SK-N-MC (cell line): ENCODE results near the gene EEF2K.

Experiments used
- DNase-seq: peaks from one replicate; pipeline ENCODE4 v3.0.0-alpha.2; 2011; ENCODE audit warnings: low read depth, low spot score
- H3K27ac ChIP-seq: fragments of 200-600 bp; sonication (generic); 2 replicates; pipeline ENCODE4 v1.5.1; 2016; ENCODE audit warnings: mixed run types
- H3K36me3 ChIP-seq: fragments of 200-600 bp; sonication (generic); 2 replicates; pipeline ENCODE4 v1.6.1; 2017; ENCODE audit warnings: antibody characterized with exemption, low read length, mixed read lengths; ENCODE audit not compliant: insufficient read depth
- H3K4me3 ChIP-seq: fragments of 200-600 bp; sonication (generic); 2 replicates; pipeline ENCODE4 v1.5.1; 2016
- H3K9ac ChIP-seq: fragments of 200-600 bp; sonication (generic); 2 replicates; pipeline ENCODE4 v1.8.0; 2017; ENCODE audit warnings: mixed run types, mixed read lengths; ENCODE audit not compliant: insufficient read length
- H3K9me3 ChIP-seq: fragments of 200-600 bp; sonication (generic); 2 replicates; pipeline ENCODE4 v1.6.1; 2017; ENCODE audit warnings: low read depth, mild to moderate bottlenecking, antibody characterized with exemption, low read length, moderate library complexity, mixed read lengths
- EZH2 ChIP-seq: fragments of 200-600 bp; sonication (generic); IDR thresholded peaks from one replicate; pipeline ENCODE4 v1.6.1; 2017; ENCODE audit warnings: antibody characterized with exemption
- FOXP2 ChIP-seq: optimal IDR thresholded peaks from 2 replicates; pipeline ENCODE3; 2011; ENCODE audit warnings: mild to moderate bottlenecking, moderate library complexity; ENCODE audit not compliant: insufficient read depth; ENCODE audit errors: extremely low read length, control extremely low read depth
- POLR2AphosphoS5 ChIP-seq: IDR thresholded peaks from 2 replicates; pipeline ENCODE4 v1.6.1; 2012; ENCODE audit warnings: mild to moderate bottlenecking, low read depth, low read length, borderline replicate concordance

The EEF2K gene

DNA sequence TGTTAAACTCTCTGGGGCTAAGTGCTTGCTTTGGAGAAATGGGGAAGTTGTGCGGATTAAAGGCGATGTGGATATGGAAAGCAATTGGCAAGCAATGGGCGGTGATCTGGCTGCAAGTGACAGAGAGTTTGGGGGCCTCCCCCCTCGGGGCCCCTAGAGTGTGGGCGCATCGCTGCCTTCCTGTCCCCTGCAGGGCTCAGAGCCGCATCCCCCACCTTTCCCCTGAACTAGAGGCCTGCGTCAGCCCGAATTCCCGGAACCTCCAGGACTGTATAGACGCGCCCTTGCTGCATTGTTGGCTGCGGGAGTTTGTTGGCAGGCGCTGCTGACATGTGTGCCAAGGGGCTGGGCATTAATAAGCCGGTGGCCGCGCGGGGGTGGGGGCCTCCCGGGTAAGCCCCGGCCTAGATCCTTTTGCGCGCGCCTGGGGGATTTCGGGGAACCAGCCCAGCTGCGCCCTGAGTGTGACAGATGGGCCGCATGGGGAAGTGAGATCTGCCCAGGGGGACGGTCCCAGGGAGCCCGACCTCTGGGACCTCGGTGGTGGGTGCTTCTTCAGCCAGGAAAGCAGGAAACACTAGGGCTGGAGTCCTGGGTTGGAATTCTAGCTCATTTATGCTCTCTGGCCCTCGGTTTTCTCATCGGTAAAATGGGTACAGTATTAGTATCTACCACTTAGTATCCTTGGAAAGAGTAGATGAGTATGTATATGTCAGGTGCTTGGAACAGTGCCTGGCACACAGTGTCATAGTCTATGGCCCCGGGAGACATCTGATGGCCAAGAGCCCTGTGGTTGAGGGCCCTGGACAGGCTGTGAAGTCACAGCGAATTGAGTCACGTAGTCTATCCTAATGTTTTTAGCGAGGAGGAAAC, 1.0 kb downstream of the EEF2K start:
- no peak for DNase-seq
- no peaks in the 10 kb centered on the region for H3K9me3 ChIP-seq
- H3K36me3 ChIP-seq: no peaks in the 10 kb centered on the region; the same call in 1 of the 2 replicates
- TF ChIP-seq EZH2 (no peak), POLR2AphosphoS5 (no peak), FOXP2 (no peak)
- H3K27ac ChIP-seq: no peak overlapping the region
- H3K9ac ChIP-seq: peak overlapping the region; percentile 84
- peak overlapping the region; percentile 97 for H3K4me3 ChIP-seq

DNA sequence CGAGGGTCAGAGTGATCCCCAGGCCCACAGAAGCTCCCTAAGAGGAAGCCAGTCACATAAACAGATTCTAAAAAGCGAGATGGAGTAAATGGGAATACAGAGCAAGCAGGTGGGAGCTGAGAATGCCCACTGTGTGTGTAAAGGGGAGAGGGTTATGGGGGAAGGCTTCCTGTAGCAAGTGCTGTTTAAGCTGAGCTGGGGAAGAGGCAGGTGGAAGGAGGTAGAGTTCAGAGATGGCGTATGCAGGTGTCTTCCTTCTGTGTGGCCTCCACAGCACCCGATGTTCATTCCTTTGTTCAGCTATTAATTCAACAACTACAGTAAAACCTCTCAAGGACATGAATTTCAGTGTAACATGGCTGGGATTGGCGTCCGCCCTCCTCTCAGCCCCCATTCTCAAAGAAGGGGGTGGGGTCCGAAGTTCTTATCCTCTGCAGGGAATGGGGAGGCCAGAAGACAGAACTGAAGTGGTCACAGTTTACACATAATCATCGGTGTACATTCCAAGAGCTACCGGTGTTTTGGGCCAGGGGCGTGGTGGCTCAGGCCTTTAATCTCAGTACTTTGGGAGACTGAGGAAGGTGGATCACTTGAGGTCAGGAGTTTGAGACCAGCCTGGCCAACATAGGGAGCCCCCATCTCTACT, 1.8 kb downstream of the EEF2K start:
- Histone ChIP-seq H3K9ac (peak overlapping the region; percentile 84), H3K4me3 (peak overlapping the region; percentile 97), H3K27ac (no peak overlapping the region), H3K36me3 (no peaks in the 10 kb centered on the region; the same call in 1 of the 2 replicates), H3K9me3 (no peaks in the 10 kb centered on the region)
- TF ChIP-seq EZH2 (no peak), FOXP2 (no peak), POLR2AphosphoS5 (no peak)
- DNase-seq: no peak

DNA sequence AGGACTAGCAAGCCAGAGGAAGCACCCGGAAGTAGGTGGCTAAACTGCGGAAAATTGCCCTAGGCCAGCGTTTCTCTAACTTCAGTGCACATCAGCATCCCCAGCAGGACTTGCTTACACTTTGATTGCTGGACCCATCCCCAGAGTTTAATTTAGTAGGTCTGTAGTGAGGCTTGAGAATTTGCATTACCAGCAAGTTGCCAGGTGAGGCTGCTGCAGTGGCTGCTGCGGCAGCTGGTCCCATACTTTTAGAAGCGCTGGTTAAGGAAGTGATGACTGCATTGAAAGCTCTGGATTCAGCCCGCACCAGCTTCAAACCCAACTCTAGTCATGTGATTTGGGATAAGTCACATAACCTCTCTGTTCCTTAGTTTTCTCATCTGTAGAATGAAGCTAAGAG, 4.2 kb downstream of the EEF2K start:
- H3K9me3 ChIP-seq: no peaks in the 10 kb centered on the region
- no peaks in the 10 kb centered on the region; the same call in 1 of the 2 replicates for H3K36me3 ChIP-seq
- no peak for DNase-seq
- H3K9ac ChIP-seq: no peak overlapping the region
- no peak overlapping the region for H3K4me3 ChIP-seq
- no peak for TF ChIP-seq FOXP2
- no peak overlapping the region for H3K27ac ChIP-seq

DNA sequence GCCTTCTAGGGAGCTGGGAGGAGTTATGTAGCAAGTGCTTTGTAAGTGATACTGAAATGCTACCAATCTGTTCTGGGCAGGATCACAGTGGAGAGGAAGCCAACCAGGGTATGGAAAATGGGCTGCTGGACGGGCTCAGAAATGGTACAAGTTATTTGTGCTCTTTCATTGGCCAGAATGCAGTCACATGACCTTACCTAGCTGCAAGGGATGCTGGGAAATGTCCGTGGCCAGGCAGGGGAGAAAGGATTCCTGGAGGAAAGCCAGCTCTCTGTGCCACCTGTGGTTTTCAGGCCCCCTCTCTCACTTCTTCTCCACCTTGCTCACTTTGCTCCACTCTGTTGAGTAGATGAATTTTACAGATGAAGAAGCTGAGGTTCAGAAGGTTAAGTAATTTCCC, 4.8 kb downstream of the EEF2K start:
- no peak overlapping the region for H3K27ac ChIP-seq
- H3K4me3 ChIP-seq: no peak overlapping the region
- H3K9ac ChIP-seq: no peak overlapping the region
- no peak for TF ChIP-seq FOXP2
- TF ChIP-seq EZH2: no peak
- no peak for TF ChIP-seq POLR2AphosphoS5
- no peak for DNase-seq
- no peaks in the 10 kb centered on the region for H3K9me3 ChIP-seq
- no peaks in the 10 kb centered on the region; the same call in 1 of the 2 replicates for H3K36me3 ChIP-seq

DNA sequence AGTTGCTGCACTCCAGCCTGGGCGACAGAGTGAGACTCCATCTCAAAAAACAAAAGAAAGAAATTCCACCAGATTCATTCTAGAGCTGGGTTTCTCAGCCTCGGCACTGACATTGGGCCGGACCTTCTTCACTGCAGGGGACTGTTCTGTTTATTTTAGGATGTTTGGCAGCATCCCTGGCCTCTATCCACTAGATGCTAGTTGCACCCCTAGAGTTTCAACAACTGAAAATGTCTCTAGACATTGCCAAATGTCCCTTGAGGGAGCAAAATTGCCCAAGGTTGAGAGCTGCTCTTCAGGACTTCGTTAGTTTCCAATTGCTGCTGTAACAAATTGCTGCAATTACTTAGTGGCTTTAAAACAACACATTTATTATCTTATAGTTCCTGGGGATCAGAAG, 7.2 kb downstream of the EEF2K start:
- DNase-seq: no peak
- no peak overlapping the region for H3K27ac ChIP-seq
- H3K9me3 ChIP-seq: no peaks in the 10 kb centered on the region
- H3K36me3 ChIP-seq: no peaks in the 10 kb centered on the region; the same call in 1 of the 2 replicates
- no peak for TF ChIP-seq POLR2AphosphoS5
- no peak for TF ChIP-seq FOXP2
- TF ChIP-seq EZH2: no peak
- H3K9ac ChIP-seq: no peak overlapping the region
- no peak overlapping the region for H3K4me3 ChIP-seq

DNA sequence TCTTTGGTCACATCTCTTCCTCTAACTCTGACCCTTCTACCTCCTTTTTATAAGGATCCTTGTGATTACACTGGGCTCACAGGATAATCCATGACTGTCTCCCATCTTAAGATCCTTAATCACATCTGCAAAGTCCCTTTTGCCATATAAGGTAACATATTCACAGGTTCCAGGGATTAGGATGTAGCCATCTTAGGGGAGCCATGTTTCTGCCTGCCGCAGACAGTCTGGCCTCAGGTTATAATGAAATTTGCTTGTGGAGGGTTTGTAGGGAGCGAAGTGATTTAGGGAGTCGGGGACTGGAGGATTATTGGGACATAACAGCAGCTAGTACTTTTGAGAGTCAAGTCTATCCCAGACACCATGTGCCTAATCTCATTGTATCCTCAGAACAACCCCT, 7.7 kb downstream of the EEF2K start:
- DNase-seq: no peak
- Histone ChIP-seq H3K4me3 (no peak overlapping the region), H3K36me3 (no peaks in the 10 kb centered on the region; the same call in 1 of the 2 replicates), H3K9me3 (no peaks in the 10 kb centered on the region), H3K9ac (no peak overlapping the region), H3K27ac (no peak overlapping the region)
- no peak for TF ChIP-seq EZH2
- no peak for TF ChIP-seq POLR2AphosphoS5
- TF ChIP-seq FOXP2: no peak

DNA sequence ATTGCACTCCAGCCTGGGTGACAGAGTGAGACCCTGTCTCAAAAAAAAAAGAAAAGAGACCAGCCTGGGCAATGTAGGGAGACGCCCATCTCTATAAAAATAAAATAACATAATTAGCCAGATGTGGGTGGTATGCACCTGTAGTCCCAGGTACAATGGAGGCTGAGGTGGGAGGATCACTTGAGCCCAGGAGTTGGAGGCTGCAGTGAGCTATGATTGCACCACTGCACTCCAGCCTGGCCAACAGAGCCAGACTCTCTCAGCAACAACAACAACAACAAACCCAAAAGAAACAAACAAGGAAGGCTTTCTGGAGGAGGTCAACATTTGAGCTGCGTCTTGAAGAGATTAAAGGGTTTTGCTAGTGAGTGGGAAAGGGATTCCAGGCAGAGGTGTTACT, 8.3 kb downstream of the EEF2K start:
- Histone ChIP-seq H3K4me3 (no peak overlapping the region), H3K9me3 (no peaks in the 10 kb centered on the region), H3K36me3 (no peaks in the 10 kb centered on the region; the same call in 1 of the 2 replicates), H3K9ac (no peak overlapping the region), H3K27ac (no peak overlapping the region)
- DNase-seq: no peak
- TF ChIP-seq FOXP2: no peak
- TF ChIP-seq EZH2: no peak
- TF ChIP-seq POLR2AphosphoS5: no peak

DNA sequence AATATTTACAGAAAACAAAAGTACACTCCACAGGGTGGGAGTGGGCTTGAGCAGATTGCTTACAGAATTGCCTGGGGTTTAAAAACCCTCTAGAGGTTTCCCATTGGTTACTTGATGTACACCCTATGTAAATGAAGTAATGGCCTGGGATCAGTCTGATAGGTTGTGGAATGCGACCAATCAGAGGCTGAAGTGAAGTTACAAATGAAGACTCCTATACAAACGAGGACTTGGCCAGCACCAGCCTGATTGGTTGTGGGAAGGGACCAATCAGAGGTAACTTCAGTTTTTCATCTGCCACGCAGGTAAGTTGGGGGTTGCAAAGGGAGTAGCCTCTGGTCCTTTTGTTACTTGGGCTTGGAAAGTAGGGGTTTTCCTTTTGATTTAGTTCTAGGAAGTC, 8.8 kb downstream of the EEF2K start:
- no peaks in the 10 kb centered on the region for H3K9me3 ChIP-seq
- H3K27ac ChIP-seq: no peak overlapping the region
- H3K9ac ChIP-seq: no peak overlapping the region
- TF ChIP-seq FOXP2 (no peak), EZH2 (no peak), POLR2AphosphoS5 (no peak)
- H3K36me3 ChIP-seq: no peaks in the 10 kb centered on the region; the same call in 1 of the 2 replicates
- no peak overlapping the region for H3K4me3 ChIP-seq
- no peak for DNase-seq
